GM18951 (cell line): Measurements from ENCODE around the gene CRB2.

Experiments
- POLR2A ChIP-seq: IDR thresholded peaks from 4 replicates; pipeline ENCODE4 v1.6.1; 2011; ENCODE audit warnings: mild to moderate bottlenecking; ENCODE audit not compliant: insufficient read length, insufficient read depth; ENCODE audit errors: extremely low read depth
- in situ Hi-C: fragments of 300-500 bp; cut with MboI; formaldehyde crosslinking; loops from one replicate; pipeline ENCODE4 v1.12.0; 2022; ENCODE audit warnings: low sequenced_read_pairs, mixed read lengths, inconsistent platforms; ENCODE audit not compliant: unreplicated experiment

Gene CRB2

GRCh38 chr9:123357743-123358059, 1.7 kb downstream of the CRB2 start:
- TF ChIP-seq POLR2A = no peak
- in situ Hi-C loops = loop anchor here (25.0 kb wide), 1 partner anchor 895 kb away; no protein-coding TSS in a partner anchor

- in situ Hi-C loops = loop anchor here (25.0 kb wide), 1 partner anchor 896 kb away; no protein-coding TSS in a partner anchor
- no peak for TF ChIP-seq POLR2A
Measured at GRCh38 chr9:123358181-123358905, 2.3 kb downstream of the CRB2 start.

- in situ Hi-C loops = loop anchor here (25.0 kb wide), 1 partner anchor 897 kb away; no protein-coding TSS in a partner anchor
- no peak for TF ChIP-seq POLR2A
Measured at GRCh38 chr9:123359106-123359505, 3.1 kb downstream of the CRB2 start.

GRCh38 chr9:123359546-123359945, 3.5 kb downstream of the CRB2 start:
- no peak for TF ChIP-seq POLR2A
- in situ Hi-C loops = loop anchor here (25.0 kb wide), 1 partner anchor 897 kb away; no protein-coding TSS in a partner anchor

GRCh38 chr9:123360161-123361085, 4.4 kb downstream of the CRB2 start:
- TF ChIP-seq POLR2A = no peak
- in situ Hi-C loops = loop anchor here (25.0 kb wide), 1 partner anchor 898 kb away; no protein-coding TSS in a partner anchor

- no peak for TF ChIP-seq POLR2A
- in situ Hi-C loops = loop anchor here (25.0 kb wide), 1 partner anchor 899 kb away; no protein-coding TSS in a partner anchor
Measured at GRCh38 chr9:123361086-123361730, 5.2 kb downstream of the CRB2 start.

- no peak for TF ChIP-seq POLR2A
- in situ Hi-C loops = loop anchor here (25.0 kb wide), 1 partner anchor 900 kb away; no protein-coding TSS in a partner anchor
Measured at GRCh38 chr9:123361731-123362510, 5.9 kb downstream of the CRB2 start.

GRCh38 chr9:123362856-123363255, 6.9 kb downstream of the CRB2 start:
- in situ Hi-C loops = loop anchor here (25.0 kb wide), 1 partner anchor 901 kb away; no protein-coding TSS in a partner anchor
- TF ChIP-seq POLR2A = no peak

- no peak for TF ChIP-seq POLR2A
- in situ Hi-C loops = loop anchor here (25.0 kb wide), 1 partner anchor 902 kb away; no protein-coding TSS in a partner anchor
Measured at GRCh38 chr9:123364241-123364824, 8.3 kb downstream of the CRB2 start.

- in situ Hi-C loops = loop anchor here (25.0 kb wide), 1 partner anchor 903 kb away; no protein-coding TSS in a partner anchor
- TF ChIP-seq POLR2A = no peak
Measured at GRCh38 chr9:123365287-123365880, 9.4 kb downstream of the CRB2 start.

GRCh38 chr9:123365881-123366528, 10.0 kb downstream of the CRB2 start:
- in situ Hi-C loops = loop anchor here (25.0 kb wide), 1 partner anchor 904 kb away; no protein-coding TSS in a partner anchor

More at GRCh38 chr9:123365881-123366528, 10.0 kb downstream of the CRB2 start:
- no peak for TF ChIP-seq POLR2A
